ENCODE data around the gene PTPN1.

DNA sequence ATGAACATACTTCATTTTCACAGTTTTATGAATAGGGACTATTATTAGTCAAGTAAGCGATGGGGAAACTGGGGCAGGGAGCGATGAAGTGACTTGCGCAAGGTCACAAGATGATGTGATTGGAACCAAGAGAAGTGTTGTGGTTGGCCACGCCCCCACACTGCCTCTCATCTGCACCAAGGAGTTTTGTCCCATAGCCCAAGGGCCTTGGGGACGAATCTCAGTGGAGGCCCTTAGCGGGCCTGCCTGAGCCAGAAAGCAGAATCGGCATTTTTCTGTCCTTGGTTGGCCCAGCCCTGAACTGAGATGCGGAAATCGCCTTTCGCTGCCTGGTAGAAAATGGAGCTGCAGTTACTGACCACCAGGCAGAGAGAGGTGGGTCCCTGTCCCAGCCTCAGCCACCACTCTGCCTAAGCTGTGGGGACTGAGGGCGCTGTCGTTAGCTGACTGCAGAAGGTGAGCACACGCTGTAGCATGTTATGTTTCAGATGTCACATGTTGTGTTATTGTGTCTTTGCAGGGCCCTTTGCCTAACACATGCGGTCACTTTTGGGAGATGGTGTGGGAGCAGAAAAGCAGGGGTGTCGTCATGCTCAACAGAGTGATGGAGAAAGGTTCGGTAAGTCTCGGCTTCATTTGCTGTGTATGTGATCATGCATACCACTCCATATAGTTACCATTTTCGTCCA lies 57.8 kb downstream of the PTPN1 start:
- TF ChIP-seq POLR2A (IDR thresholded peaks at IDR 0.05) (no peak), CTCF (IDR thresholded peaks at IDR 0.05) (no peak)

All from Peyer's patch (tissue), 4 donors.